GM12878 (cell line): Measurements from ENCODE around the gene ZNF507. TPM values are rescaled to one million over a fixed set of nuclear protein-coding genes. Genes with fewer than 3 reads are reported as not detected.

Experiments used
- BMI1 ChIP-seq: fragments of 450-650 bp; IDR thresholded peaks from 2 replicates; pipeline ENCODE4 v1.6.1; 2016; ENCODE audit warnings: mild to moderate bottlenecking, moderate library complexity, borderline replicate concordance
- CHD1 ChIP-seq: IDR thresholded peaks from 2 replicates; pipeline ENCODE4 v1.6.1; 2012; ENCODE audit warnings: low read depth, low read length, improper control_type of control experiment
- CREB1 ChIP-seq: IDR thresholded peaks from 2 replicates; pipeline ENCODE4 v1.6.1; 2012; ENCODE audit warnings: low read depth, mild to moderate bottlenecking, inconsistent platforms
- ESRRA ChIP-seq: IDR thresholded peaks from 2 replicates; pipeline ENCODE4 v1.6.1; 2012; ENCODE audit warnings: mild to moderate bottlenecking, low read length, improper control_type of control experiment
- GATAD2B ChIP-seq: fragments of 450-650 bp; conservative IDR thresholded peaks from 2 replicates; pipeline ENCODE4 v1.6.1; 2017; ENCODE audit warnings: low read depth, mild to moderate bottlenecking, moderate library complexity
- IKZF1 ChIP-seq: fragments of 450-650 bp; conservative IDR thresholded peaks from 2 replicates; pipeline ENCODE4 v1.6.1; 2017; ENCODE audit warnings: antibody characterized with exemption, mild to moderate bottlenecking
- IRF5 ChIP-seq: fragments of 450-650 bp; IDR thresholded peaks from 2 replicates; pipeline ENCODE4 v1.6.1; 2017; ENCODE audit warnings: borderline replicate concordance
- MTA3 ChIP-seq: IDR thresholded peaks from 2 replicates; pipeline ENCODE4 v1.6.1; 2012; ENCODE audit warnings: low read length, inconsistent platforms, borderline replicate concordance
- MXI1 ChIP-seq: fragments of 150-350 bp; IDR thresholded peaks from 2 replicates; pipeline ENCODE4 v1.6.1; 2011; ENCODE audit warnings: low read depth, mild to moderate bottlenecking, inconsistent platforms, low read length, improper control_type of control experiment
- MYC ChIP-seq: IDR thresholded peaks from 2 replicates; pipeline ENCODE4 v1.6.1; 2011; ENCODE audit warnings: mild to moderate bottlenecking, low read length, moderate library complexity, inconsistent platforms; ENCODE audit not compliant: insufficient read depth, insufficient replicate concordance, insufficient read length, severe bottlenecking
- PBX3 ChIP-seq: IDR thresholded peaks from 2 replicates; pipeline ENCODE4 v1.6.1; 2011; ENCODE audit warnings: mild to moderate bottlenecking, low read depth, low read length, moderate library complexity; ENCODE audit not compliant: insufficient replicate concordance
- POLR2AphosphoS5 ChIP-seq: IDR thresholded peaks from 2 replicates; pipeline ENCODE4 v1.6.1; 2011; ENCODE audit warnings: mild to moderate bottlenecking, low read length, inconsistent platforms
- SREBF1 ChIP-seq: IDR thresholded peaks from 2 replicates; pipeline ENCODE4 v1.6.1; 2012; ENCODE audit warnings: mild to moderate bottlenecking, low read length
- SREBF2 ChIP-seq: IDR thresholded peaks from 2 replicates; pipeline ENCODE4 v1.6.1; 2012; ENCODE audit warnings: mild to moderate bottlenecking, low read length
- SRF ChIP-seq, 2 experiments: IDR thresholded peaks; 2 replicates each; pipeline ENCODE4 v1.6.1; 2011; ENCODE audit warnings: low read depth in 2 of 2, low read length in 2 of 2, mild to moderate bottlenecking in 1 of 2, moderate library complexity in 1 of 2
- STAT3 ChIP-seq: IDR thresholded peaks from 2 replicates; pipeline ENCODE4 v1.6.1; 2011; ENCODE audit warnings: low read depth, low read length, improper control_type of control experiment
- ZBTB11 ChIP-seq: fragments of 450-650 bp; formaldehyde crosslinking; IDR thresholded peaks from 2 replicates; pipeline ENCODE4 v1.5.0; 2022; ENCODE audit warnings: mild to moderate bottlenecking, missing genetic modification characterization
- polyA plus RNA-seq, 11 experiments: library from polyadenylated mRNA; depleted of rRNA in 4 of 11; unstranded in 6 of 11; stranded (reverse) in 5 of 11; fragments of >200 nt; fragmentation: Nextera tagmentation in 4 of 11; fragmentation: Illumina TruSeq in 1 of 11; extraction: Ambion mirVana in 4 of 11; extraction: Trizol in 1 of 11; gene quantifications; 1 replicate in 1 of 11; 2 replicates in 10 of 11; pipeline versions ENCODE4 v1.2.1 to v1.2.3, GENCODE V29; 2011 to 2016; ENCODE audit warnings: inconsistent platforms in 2 of 11, missing spikeins in 2 of 11, low read depth in 1 of 11
- total RNA-seq, 4 experiments: library from RNA; depleted of rRNA in 3 of 4; stranded (reverse); fragments of >200 nt in 3 of 4; fragmentation: Illumina TruSeq in 1 of 4; extraction: Trizol in 1 of 4; gene quantifications; 2 replicates each; pipeline versions ENCODE4 v1.2.1 to v1.2.3, GENCODE V29; 2013 to 2021
- TF ChIP-seq, protein P1 (sequence below): fragments of 450-650 bp; IDR thresholded peaks from 2 replicates; pipeline ENCODE4 v1.6.1; 2016; ENCODE audit warnings: mild to moderate bottlenecking
- TF ChIP-seq, protein P2 (sequence below): fragments of 450-650 bp; IDR thresholded peaks from 2 replicates; pipeline ENCODE4 v1.6.1; 2017; ENCODE audit warnings: mild to moderate bottlenecking, low read depth, inconsistent platforms; ENCODE audit not compliant: poor library complexity, severe bottlenecking

Gene ZNF507
- total and polyA plus RNA-seq, 10 of the 15 experiments (the other 5 are each of a cell fraction or from before 2014, with no cell fraction given) = 2.3 to 18.4 (median 10.1) TPM

GRCh38 chr19:32345261-32346207 is at the start of gene ZNF507 (continued):
- TF ChIP-seq, protein P1, sequence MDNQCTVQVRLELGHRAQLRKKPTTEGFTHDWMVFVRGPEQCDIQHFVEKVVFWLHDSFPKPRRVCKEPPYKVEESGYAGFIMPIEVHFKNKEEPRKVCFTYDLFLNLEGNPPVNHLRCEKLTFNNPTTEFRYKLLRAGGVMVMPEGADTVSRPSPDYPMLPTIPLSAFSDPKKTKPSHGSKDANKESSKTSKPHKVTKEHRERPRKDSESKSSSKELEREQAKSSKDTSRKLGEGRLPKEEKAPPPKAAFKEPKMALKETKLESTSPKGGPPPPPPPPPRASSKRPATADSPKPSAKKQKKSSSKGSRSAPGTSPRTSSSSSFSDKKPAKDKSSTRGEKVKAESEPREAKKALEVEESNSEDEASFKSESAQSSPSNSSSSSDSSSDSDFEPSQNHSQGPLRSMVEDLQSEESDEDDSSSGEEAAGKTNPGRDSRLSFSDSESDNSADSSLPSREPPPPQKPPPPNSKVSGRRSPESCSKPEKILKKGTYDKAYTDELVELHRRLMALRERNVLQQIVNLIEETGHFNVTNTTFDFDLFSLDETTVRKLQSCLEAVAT = peak; percentile 92
- TF ChIP-seq SREBF2 = no peak
- no peak for TF ChIP-seq SRF (IDR thresholded peaks at IDR 0.05; ENCODE audit: low read depth in 2 of 2, low read length in 2 of 2)
- TF ChIP-seq CHD1 = no peak
- TF ChIP-seq POLR2AphosphoS5 = peak; percentile 46; the same call in 1 of the 2 replicates
- TF ChIP-seq SREBF1 = no peak; the same call in 1 of the 2 replicates
- TF ChIP-seq BMI1 = no peak
- no peak for TF ChIP-seq MTA3
- TF ChIP-seq, protein P2, sequence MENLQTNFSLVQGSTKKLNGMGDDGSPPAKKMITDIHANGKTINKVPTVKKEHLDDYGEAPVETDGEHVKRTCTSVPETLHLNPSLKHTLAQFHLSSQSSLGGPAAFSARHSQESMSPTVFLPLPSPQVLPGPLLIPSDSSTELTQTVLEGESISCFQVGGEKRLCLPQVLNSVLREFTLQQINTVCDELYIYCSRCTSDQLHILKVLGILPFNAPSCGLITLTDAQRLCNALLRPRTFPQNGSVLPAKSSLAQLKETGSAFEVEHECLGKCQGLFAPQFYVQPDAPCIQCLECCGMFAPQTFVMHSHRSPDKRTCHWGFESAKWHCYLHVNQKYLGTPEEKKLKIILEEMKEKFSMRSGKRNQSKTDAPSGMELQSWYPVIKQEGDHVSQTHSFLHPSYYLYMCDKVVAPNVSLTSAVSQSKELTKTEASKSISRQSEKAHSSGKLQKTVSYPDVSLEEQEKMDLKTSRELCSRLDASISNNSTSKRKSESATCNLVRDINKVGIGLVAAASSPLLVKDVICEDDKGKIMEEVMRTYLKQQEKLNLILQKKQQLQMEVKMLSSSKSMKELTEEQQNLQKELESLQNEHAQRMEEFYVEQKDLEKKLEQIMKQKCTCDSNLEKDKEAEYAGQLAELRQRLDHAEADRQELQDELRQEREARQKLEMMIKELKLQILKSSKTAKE = no peak
- TF ChIP-seq IRF5 = no peak
- TF ChIP-seq STAT3 = no peak
- TF ChIP-seq ZBTB11 = peak; percentile 59
- no peak for TF ChIP-seq CREB1
- peak; percentile 82 for TF ChIP-seq MXI1
- no peak for TF ChIP-seq ESRRA
- peak; percentile 86 for TF ChIP-seq GATAD2B
- TF ChIP-seq PBX3 = no peak
- peak; percentile 92 for TF ChIP-seq MYC
- TF ChIP-seq IKZF1 = peak; percentile 88
